ENCODE data around the gene MED31. TPM values are rescaled to one million over a fixed set of nuclear protein-coding genes. Genes with fewer than 3 reads are reported as not detected.

The MED31 gene
- total and polyA plus RNA-seq, 2 donors (not counting 3 experiments of a cell fraction or from before 2014, with no cell fraction given), result 13.7 to 29.4 TPM

GRCh38 chr17:6639586-6640535 is 11.5 kb downstream of the MED31 start:
- Histone ChIP-seq H3K36me3 (ENCODE audit: control insufficient read depth in 2 of 2, extremely low read depth in 1 of 2, insufficient read depth in 2 of 2, low read length in 2 of 2) (peaks cover 5% of the 10 kb centered on the region in 2 experiments), H3K9me3 (replicated peaks; ENCODE audit: control insufficient read depth, insufficient read depth, low read length) (no peaks in the 10 kb centered on the region), H3K79me2 (ENCODE audit: control insufficient read depth, insufficient read depth, low read length) (peaks cover 33% of the 10 kb centered on the region), H3K9me1 (replicated peaks; ENCODE audit: control insufficient read depth, extremely low read depth, insufficient read depth, low read length) (no peaks in the 10 kb centered on the region), H3K4me1 (ENCODE audit: control insufficient read depth, extremely low read depth, insufficient read depth, low read length) (peaks cover 15% of the 10 kb centered on the region), H3K9ac (replicated peaks; ENCODE audit: extremely low read depth, insufficient read depth, low read length) (peak overlapping the region; percentile 68), H2AFZ (ENCODE audit: low read depth, low read length) (peak overlapping the region; percentile 99), H4K20me1 (replicated peaks; ENCODE audit: control insufficient read depth, extremely low read depth, insufficient read depth, low read length) (no peaks in the 10 kb centered on the region), H3K27ac (ENCODE audit: insufficient read depth, low read depth, low read length) (peak overlapping the region; percentile 83), H3K4me2 (ENCODE audit: insufficient read depth, low read length) (peak overlapping the region; percentile 91), H3K4me3 (replicated peaks in 1 of 3; ENCODE audit: insufficient read depth in 1 of 3, low read depth in 1 of 3, low read length in 3 of 3) (peak overlapping the region; percentile 44 to 86 (median 70)), H3K27me3 (ENCODE audit: control insufficient read depth in 2 of 2, insufficient read depth in 2 of 2, low read length in 2 of 2) (no peaks in the 10 kb centered on the region)
- FAIRE-seq (no peak), DNase-seq (ENCODE audit: low read depth, low spot score) (peak; percentile 7)
- dilution Hi-C loops (cut with MboI; ENCODE audit: extremely low pct_ligation_motif_present, low sequenced_read_pairs) (no loop called here), intact Hi-C loops (cut with micrococcal nuclease) (loop anchor here (1.0 to 10.0 kb wide), 5 partner anchors 11 to 1055 kb away; partner anchors contain the start of genes C17orf100, MED31 and NLRP1)
- no TSS peak for BruUV-seq (replicated peaks)
- TF ChIP-seq MYC (IDR thresholded peaks at IDR 0.05; ENCODE audit: low read depth, low read length) (no peak), EZH2 (IDR thresholded peaks at IDR 0.05; ENCODE audit: borderline replicate concordance, low read depth, low read length, severe bottlenecking) (no peak), POLR2A (IDR thresholded peaks at IDR 0.05; ENCODE audit: low read depth, low read length) (no peak), POLR2AphosphoS5 (IDR thresholded peaks at IDR 0.05; ENCODE audit: insufficient read depth, low read depth, low read length) (no peak), CTCF (IDR thresholded peaks at IDR 0.05; ENCODE audit: extremely low read depth in 1 of 2, insufficient read depth in 1 of 2, low read depth in 1 of 2, low read length in 2 of 2) (no peak), FOS (IDR thresholded peaks at IDR 0.05; ENCODE audit: borderline replicate concordance, insufficient read depth, low read length) (no peak), GATA2 (IDR thresholded peaks at IDR 0.05; ENCODE audit: insufficient read depth, insufficient read length, low read depth, low read length) (no peak), MAX (IDR thresholded peaks at IDR 0.05; ENCODE audit: insufficient read depth, insufficient read length) (no peak), JUN (IDR thresholded peaks at IDR 0.05; ENCODE audit: borderline replicate concordance, insufficient read depth, insufficient read length, low read depth) (no peak)
- ChIA-PET CTCF (interaction anchor here (1.0 to 5.2 kb wide), 3 partner anchors 13 to 193 kb away, joined by 3 to 38 read pairs (median 3); no protein-coding TSS in a partner anchor), POLR2A (no interaction called here)

All from endothelial cell of umbilical vein (primary cell).